Activated CD4-positive, alpha-beta T cell treated with anti-CD3 and anti-CD28 coated beads, Interleukin-2, amount 10 ng/mL, durations not matched to agents 7 days and 5 days (primary cell): ENCODE data around the gene DSG2. TPM values are rescaled to one million over a fixed set of nuclear protein-coding genes. Genes with fewer than 3 reads are reported as not detected.

Source experiments
- CTCF ChIA-PET: fragments of 350-600 bp; sonication (Branson Sonifier 250); formaldehyde crosslinking; loops from one replicate; lab custom pipeline; 2021; ENCODE audit warnings: antibody characterized with exemption; lab: Charles Lee
- POLR2A ChIA-PET: fragments of 350-600 bp; sonication (Branson Sonifier 250); formaldehyde crosslinking; loops from one replicate; lab custom pipeline; 2021; ENCODE audit warnings: antibody characterized with exemption; lab: Charles Lee
- DNase-seq: peaks from one replicate; pipeline ENCODE4 v3.0.0-alpha.2; 2020
- H3K27ac Mint-ChIP-seq: one replicate; pipeline ENCODE4 v1.8.0; 2021; ENCODE audit warnings: mild to moderate bottlenecking, moderate library complexity, mixed read lengths
- H3K27me3 Mint-ChIP-seq: one replicate; pipeline ENCODE4 v1.8.0; 2021; ENCODE audit warnings: mixed read lengths
- H3K36me3 Mint-ChIP-seq: one replicate; pipeline ENCODE4 v1.8.0; 2021; ENCODE audit warnings: low read depth, mixed read lengths
- H3K4me1 Mint-ChIP-seq: one replicate; pipeline ENCODE4 v1.8.0; 2021; ENCODE audit warnings: mixed read lengths
- H3K4me3 Mint-ChIP-seq: one replicate; pipeline ENCODE4 v1.8.0; 2021; ENCODE audit warnings: mild to moderate bottlenecking, moderate library complexity, mixed read lengths
- H3K9me3 Mint-ChIP-seq: one replicate; pipeline ENCODE4 v1.8.0; 2021; ENCODE audit warnings: mixed read lengths
- total RNA-seq, 2 experiments: library from RNA; stranded (reverse); gene quantifications; one replicate each; pipeline ENCODE4 v1.2.3, GENCODE V29; 2021

The DSG2 gene
- total RNA-seq, 2 experiments from 2014 or later, result 1.3 to 1.6 TPM

DNA sequence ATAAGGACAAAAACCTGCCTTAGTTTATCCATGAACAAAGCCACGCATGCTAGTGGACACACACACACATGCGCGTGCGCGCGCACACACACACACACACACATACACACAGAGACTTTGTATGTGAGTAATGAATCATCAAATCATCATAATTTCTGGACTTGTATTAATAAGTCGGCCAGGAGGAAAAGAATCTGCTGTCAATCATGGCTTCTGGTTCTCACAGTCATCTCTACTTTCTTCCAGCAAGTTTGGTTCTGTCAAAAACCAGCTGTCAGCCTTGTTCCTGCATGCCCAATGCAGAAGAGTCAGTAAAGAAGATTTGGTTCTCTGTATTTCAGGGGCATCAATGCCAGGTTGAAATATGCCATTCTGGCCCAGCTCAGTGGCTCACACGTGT is 92.6 kb downstream of the DSG2 start:
- H3K36me3 Mint-ChIP-seq, result no peaks in the 10 kb centered on the region
- DNase-seq, result no peak
- CTCF ChIA-PET, result no interaction called here
- no peak overlapping the region for H3K27ac Mint-ChIP-seq
- POLR2A ChIA-PET, result no interaction called here
- H3K27me3 Mint-ChIP-seq, result no peaks in the 10 kb centered on the region
- H3K9me3 Mint-ChIP-seq, result no peaks in the 10 kb centered on the region
- no peaks in the 10 kb centered on the region for H3K4me1 Mint-ChIP-seq
- H3K4me3 Mint-ChIP-seq, result no peak overlapping the region

DNA sequence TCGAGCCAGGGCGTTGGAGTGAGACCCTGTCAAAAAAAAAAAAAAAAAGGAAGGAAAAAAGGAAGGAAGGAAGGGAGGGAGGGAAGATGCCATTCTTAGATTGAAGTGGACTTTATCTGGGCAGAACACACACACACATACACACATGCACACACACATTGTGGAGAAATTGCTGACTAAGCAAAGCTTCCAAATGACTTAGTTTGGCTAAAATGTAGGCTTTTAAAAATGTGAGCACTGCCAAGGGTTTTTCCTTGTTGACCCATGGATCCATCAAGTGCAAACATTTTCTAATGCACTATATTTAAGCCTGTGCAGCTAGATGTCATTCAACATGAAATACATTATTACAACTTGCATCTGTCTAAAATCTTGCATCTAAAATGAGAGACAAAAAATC is 93.1 kb downstream of the DSG2 start:
- Mint-ChIP-seq H3K9me3 (no peaks in the 10 kb centered on the region), H3K27ac (no peak overlapping the region), H3K27me3 (no peaks in the 10 kb centered on the region), H3K36me3 (no peaks in the 10 kb centered on the region), H3K4me1 (no peaks in the 10 kb centered on the region), H3K4me3 (no peak overlapping the region)
- no peak for DNase-seq
- CTCF ChIA-PET, result no interaction called here
- POLR2A ChIA-PET, result no interaction called here

DNA sequence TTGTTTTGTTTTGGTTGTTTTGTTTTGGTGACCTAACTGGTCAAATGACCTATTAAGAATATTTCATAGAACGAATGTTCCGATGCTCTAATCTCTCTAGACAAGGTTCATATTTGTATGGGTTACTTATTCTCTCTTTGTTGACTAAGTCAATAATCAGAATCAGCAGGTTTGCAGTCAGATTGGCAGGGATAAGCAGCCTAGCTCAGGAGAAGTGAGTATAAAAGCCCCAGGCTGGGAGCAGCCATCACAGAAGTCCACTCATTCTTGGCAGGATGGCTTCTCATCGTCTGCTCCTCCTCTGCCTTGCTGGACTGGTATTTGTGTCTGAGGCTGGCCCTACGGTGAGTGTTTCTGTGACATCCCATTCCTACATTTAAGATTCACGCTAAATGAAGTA is 93.7 kb downstream of the DSG2 start, which contains the start of gene TTR:
TSS of gene TTR (plus strand) at position 250 of the 400 bp plus-strand sequence. CDS start at position 276, 26 bp downstream.
- CTCF ChIA-PET, result no interaction called here
- Mint-ChIP-seq H3K9me3 (no peaks in the 10 kb centered on the region), H3K4me1 (no peaks in the 10 kb centered on the region), H3K36me3 (no peaks in the 10 kb centered on the region), H3K4me3 (no peak within 1 kb of the TSS), H3K27ac (no peak within 1 kb of the TSS), H3K27me3 (no peaks in the 10 kb centered on the region)
- DNase-seq, result no peak
- POLR2A ChIA-PET, result no interaction called here

DNA sequence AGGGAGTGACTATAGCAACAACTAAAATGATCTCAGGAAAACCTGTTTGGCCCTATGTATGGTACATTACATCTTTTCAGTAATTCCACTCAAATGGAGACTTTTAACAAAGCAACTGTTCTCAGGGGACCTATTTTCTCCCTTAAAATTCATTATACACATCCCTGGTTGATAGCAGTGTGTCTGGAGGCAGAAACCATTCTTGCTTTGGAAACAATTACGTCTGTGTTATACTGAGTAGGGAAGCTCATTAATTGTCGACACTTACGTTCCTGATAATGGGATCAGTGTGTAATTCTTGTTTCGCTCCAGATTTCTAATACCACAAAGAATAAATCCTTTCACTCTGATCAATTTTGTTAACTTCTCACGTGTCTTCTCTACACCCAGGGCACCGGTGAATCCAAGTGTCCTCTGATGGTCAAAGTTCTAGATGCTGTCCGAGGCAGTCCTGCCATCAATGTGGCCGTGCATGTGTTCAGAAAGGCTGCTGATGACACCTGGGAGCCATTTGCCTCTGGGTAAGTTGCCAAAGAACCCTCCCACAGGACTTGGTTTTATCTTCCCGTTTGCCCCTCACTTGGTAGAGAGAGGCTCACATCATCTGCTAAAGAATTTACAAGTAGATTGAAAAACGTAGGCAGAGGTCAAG is 94.7 kb downstream of the DSG2 start:
- H3K9me3 Mint-ChIP-seq, result no peaks in the 10 kb centered on the region
- DNase-seq, result no peak
- H3K4me1 Mint-ChIP-seq, result no peaks in the 10 kb centered on the region
- CTCF ChIA-PET, result no interaction called here
- H3K36me3 Mint-ChIP-seq, result no peaks in the 10 kb centered on the region
- POLR2A ChIA-PET, result no interaction called here
- no peak overlapping the region for H3K27ac Mint-ChIP-seq
- H3K4me3 Mint-ChIP-seq, result no peak overlapping the region
- H3K27me3 Mint-ChIP-seq, result no peaks in the 10 kb centered on the region

DNA sequence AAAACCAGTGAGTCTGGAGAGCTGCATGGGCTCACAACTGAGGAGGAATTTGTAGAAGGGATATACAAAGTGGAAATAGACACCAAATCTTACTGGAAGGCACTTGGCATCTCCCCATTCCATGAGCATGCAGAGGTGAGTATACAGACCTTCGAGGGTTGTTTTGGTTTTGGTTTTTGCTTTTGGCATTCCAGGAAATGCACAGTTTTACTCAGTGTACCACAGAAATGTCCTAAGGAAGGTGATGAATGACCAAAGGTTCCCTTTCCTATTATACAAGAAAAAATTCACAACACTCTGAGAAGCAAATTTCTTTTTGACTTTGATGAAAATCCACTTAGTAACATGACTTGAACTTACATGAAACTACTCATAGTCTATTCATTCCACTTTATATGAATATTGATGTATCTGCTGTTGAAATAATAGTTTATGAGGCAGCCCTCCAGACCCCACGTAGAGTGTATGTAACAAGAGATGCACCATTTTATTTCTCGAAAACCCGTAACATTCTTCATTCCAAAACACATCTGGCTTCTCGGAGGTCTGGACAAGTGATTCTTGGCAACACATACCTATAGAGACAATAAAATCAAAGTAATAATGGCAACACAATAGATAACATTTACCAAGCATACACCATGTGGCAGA is 97.3 kb downstream of the DSG2 start:
- H3K9me3 Mint-ChIP-seq, result no peaks in the 10 kb centered on the region
- H3K4me1 Mint-ChIP-seq, result no peaks in the 10 kb centered on the region
- no peak overlapping the region for H3K4me3 Mint-ChIP-seq
- ChIA-PET POLR2A (no interaction called here), CTCF (no interaction called here)
- no peaks in the 10 kb centered on the region for H3K27me3 Mint-ChIP-seq
- H3K36me3 Mint-ChIP-seq, result no peaks in the 10 kb centered on the region
- H3K27ac Mint-ChIP-seq, result no peak overlapping the region
- DNase-seq, result no peak

DNA sequence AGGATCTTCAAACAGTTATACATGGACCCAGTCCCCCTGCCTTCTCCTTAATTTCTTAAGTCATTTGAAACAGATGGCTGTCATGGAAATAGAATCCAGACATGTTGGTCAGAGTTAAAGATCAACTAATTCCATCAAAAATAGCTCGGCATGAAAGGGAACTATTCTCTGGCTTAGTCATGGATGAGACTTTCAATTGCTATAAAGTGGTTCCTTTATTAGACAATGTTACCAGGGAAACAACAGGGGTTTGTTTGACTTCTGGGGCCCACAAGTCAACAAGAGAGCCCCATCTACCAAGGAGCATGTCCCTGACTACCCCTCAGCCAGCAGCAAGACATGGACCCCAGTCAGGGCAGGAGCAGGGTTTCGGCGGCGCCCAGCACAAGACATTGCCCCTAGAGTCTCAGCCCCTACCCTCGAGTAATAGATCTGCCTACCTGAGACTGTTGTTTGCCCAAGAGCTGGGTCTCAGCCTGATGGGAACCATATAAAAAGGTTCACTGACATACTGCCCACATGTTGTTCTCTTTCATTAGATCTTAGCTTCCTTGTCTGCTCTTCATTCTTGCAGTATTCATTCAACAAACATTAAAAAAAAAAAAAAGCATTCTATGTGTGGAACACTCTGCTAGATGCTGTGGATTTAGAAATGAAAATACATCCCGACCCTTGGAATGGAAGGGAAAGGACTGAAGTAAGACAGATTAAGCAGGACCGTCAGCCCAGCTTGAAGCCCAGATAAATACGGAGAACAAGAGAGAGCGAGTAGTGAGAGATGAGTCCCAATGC is 98.3 kb downstream of the DSG2 start:
- H3K27ac Mint-ChIP-seq, result no peak overlapping the region
- H3K9me3 Mint-ChIP-seq, result no peaks in the 10 kb centered on the region
- POLR2A ChIA-PET, result no interaction called here
- DNase-seq, result no peak
- no peaks in the 10 kb centered on the region for H3K27me3 Mint-ChIP-seq
- CTCF ChIA-PET, result interaction anchor here (0.5 to 0.7 kb wide), 2 partner anchors 20 to 876 kb away, joined by 3 to 4 read pairs; no protein-coding TSS in a partner anchor
- no peaks in the 10 kb centered on the region for H3K4me1 Mint-ChIP-seq
- H3K36me3 Mint-ChIP-seq, result no peaks in the 10 kb centered on the region
- no peak overlapping the region for H3K4me3 Mint-ChIP-seq

DNA sequence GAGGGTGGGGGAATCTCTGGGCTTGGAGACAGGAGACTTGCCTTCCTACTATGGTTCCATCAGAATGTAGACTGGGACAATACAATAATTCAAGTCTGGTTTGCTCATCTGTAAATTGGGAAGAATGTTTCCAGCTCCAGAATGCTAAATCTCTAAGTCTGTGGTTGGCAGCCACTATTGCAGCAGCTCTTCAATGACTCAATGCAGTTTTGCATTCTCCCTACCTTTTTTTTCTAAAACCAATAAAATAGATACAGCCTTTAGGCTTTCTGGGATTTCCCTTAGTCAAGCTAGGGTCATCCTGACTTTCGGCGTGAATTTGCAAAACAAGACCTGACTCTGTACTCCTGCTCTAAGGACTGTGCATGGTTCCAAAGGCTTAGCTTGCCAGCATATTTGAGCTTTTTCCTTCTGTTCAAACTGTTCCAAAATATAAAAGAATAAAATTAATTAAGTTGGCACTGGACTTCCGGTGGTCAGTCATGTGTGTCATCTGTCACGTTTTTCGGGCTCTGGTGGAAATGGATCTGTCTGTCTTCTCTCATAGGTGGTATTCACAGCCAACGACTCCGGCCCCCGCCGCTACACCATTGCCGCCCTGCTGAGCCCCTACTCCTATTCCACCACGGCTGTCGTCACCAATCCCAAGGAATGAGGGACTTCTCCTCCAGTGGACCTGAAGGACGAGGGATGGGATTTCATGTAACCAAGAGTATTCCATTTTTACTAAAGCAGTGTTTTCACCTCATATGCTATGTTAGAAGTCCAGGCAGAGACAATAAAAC is 100.2 kb downstream of the DSG2 start:
- Mint-ChIP-seq H3K27me3 (no peaks in the 10 kb centered on the region), H3K4me3 (no peak overlapping the region), H3K9me3 (no peaks in the 10 kb centered on the region), H3K27ac (no peak overlapping the region), H3K4me1 (no peaks in the 10 kb centered on the region), H3K36me3 (no peaks in the 10 kb centered on the region)
- DNase-seq, result no peak
- ChIA-PET POLR2A (no interaction called here), CTCF (no interaction called here)

Other genes starting within 250 kb of the DSG2 start
- gene DSG1, start 180.0 kb upstream of the DSG2 start, total RNA-seq, result not detected
- not detected for gene DSG4, start 121.4 kb upstream of the DSG2 start, total RNA-seq
- gene DSG3, start 50.4 kb upstream of the DSG2 start, total RNA-seq, result not detected
- gene TTR, start 93.7 kb downstream of the DSG2 start, total RNA-seq, result not detected
- 1 to 10 TPM; 1.1 to 2.0 TPM for gene B4GALT6, start 186.4 kb downstream of the DSG2 start, total RNA-seq